Measurements from ENCODE around the gene ZNF219.

The ZNF219 gene

DNA sequence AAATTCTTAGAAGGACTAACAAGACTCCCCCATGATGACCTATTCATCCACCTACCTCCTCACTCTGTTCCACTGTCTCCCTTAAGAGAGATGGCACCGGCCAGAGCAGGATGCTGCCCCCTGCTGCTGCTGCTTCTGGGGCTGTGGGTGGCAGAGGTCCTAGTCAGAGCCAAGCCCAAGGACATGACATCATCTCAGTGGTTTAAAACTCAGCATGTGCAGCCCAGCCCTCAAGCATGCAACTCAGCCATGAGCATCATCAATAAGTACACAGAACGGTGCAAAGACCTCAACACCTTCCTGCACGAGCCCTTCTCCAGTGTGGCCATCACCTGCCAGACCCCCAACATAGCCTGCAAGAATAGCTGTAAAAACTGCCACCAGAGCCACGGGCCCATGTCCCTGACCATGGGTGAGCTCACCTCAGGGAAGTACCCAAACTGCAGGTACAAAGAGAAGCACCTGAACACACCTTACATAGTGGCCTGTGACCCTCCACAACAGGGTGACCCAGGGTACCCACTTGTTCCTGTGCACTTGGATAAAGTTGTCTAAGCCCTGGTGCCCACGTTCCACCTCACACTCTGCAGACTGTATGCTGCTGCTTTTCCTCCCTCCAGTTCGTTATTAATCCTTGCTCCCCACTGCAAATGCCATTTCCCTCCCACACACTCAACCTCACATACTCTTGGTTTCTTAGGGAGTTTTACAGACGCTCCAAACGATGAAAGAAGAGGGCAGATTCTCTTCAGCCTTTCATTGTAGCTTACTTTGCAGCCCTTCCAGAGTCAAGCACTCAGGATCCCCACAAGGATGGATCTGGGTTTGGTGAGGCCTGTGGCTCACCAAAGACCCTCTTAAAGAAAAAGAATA is 40.4 kb downstream of the ZNF219 start, which contains the start of gene RNASE8:
Gene RNASE8 (plus strand): TSS at position 20 of the 873 bp plus-strand sequence. CDS start 71 bp downstream, at position 91.
- no peak for DNase-seq
- no peak for TF ChIP-seq CTCF (IDR thresholded peaks at IDR 0.05; ENCODE audit: low read depth, low read length)
- Histone ChIP-seq H3K27me3 (no peaks in the 10 kb centered on the region), H3K4me1 (no peaks in the 10 kb centered on the region; the same call in 1 of the 2 replicates), H3K36me3 (no peaks in the 10 kb centered on the region), H3K4me3 (ENCODE audit: low read depth, low read length) (no peak within 1 kb of the TSS), H3K9me3 (no peaks in the 10 kb centered on the region)

DNA sequence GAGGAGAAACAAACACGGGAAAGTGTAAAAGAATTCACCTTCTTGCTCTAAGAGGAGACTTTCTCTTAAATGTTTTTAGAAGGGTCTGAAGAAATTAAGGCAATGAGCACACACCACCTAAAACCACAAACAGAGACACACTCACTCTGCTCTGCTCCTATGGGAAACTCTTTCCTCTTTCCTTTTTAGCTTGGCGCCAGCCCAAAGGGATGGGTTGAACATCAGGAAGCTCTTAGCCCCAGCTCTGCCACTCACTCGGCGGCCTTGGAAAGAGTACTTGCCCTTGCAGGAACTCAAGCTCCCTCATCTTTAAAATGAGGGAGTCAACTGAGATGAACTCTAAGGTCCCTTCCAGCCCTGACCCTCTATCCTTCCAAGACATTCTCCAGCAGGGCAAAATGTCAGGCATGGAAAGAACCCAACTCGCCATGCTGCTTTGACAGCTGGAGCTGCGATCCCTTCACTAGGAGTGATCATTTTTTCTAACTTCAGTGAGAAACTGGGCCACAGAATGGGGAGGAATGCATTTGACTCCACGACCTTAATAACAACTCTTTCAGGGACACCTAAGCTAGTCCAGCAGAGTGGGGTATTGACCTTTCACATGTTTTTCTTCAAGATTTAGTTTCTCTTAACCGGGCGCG is 41.8 kb downstream of the ZNF219 start:
- DNase-seq = no peak
- no peaks in the 10 kb centered on the region for H3K27me3 ChIP-seq
- no peaks in the 10 kb centered on the region for H3K36me3 ChIP-seq
- no peaks in the 10 kb centered on the region for H3K9me3 ChIP-seq
- no peak for TF ChIP-seq CTCF (IDR thresholded peaks at IDR 0.05; ENCODE audit: low read depth, low read length)
- H3K4me1 ChIP-seq = no peaks in the 10 kb centered on the region; the same call in 1 of the 2 replicates
- no peak overlapping the region for H3K4me3 ChIP-seq (ENCODE audit: low read depth, low read length)

- TF ChIP-seq CTCF (IDR thresholded peaks at IDR 0.05; ENCODE audit: low read depth, low read length) = no peak
- Histone ChIP-seq H3K4me1 (no peaks in the 10 kb centered on the region; the same call in 1 of the 2 replicates), H3K36me3 (no peaks in the 10 kb centered on the region), H3K4me3 (ENCODE audit: low read depth, low read length) (no peak overlapping the region), H3K27me3 (no peaks in the 10 kb centered on the region), H3K9me3 (no peaks in the 10 kb centered on the region)
- no peak for DNase-seq
These were observed 42.9 kb downstream of the ZNF219 start for GRCh38 chr14:21055432-21056117.

DNA sequence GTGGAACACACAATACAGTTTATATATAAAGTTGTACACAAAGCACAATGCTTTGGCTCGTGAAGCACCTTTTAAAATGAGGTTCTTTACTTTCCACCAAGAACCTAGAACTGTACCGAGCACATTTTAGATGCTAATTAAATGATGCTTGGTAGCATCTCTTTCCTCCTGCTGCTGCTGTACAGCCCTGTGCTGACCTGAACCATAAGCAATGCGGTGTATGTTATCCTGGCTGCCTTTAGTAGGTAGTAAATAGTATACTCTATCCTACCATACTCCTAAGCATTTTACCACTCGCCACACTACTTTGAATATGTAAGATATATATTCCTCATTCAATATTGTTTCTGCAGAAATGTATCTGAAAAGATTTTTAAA is 43.7 kb downstream of the ZNF219 start:
- Histone ChIP-seq H3K27me3 (no peaks in the 10 kb centered on the region), H3K4me1 (no peaks in the 10 kb centered on the region; the same call in 1 of the 2 replicates), H3K36me3 (no peaks in the 10 kb centered on the region), H3K4me3 (ENCODE audit: low read depth, low read length) (no peak overlapping the region), H3K9me3 (no peaks in the 10 kb centered on the region)
- TF ChIP-seq CTCF (IDR thresholded peaks at IDR 0.05; ENCODE audit: low read depth, low read length) = no peak
- DNase-seq = no peak

- Histone ChIP-seq H3K27me3 (no peaks in the 10 kb centered on the region), H3K36me3 (no peaks in the 10 kb centered on the region), H3K4me3 (ENCODE audit: low read depth, low read length) (no peak overlapping the region), H3K4me1 (no peaks in the 10 kb centered on the region; the same call in 1 of the 2 replicates), H3K9me3 (no peaks in the 10 kb centered on the region)
- no peak for DNase-seq
- no peak for TF ChIP-seq CTCF (IDR thresholded peaks at IDR 0.05; ENCODE audit: low read depth, low read length)
These were observed 44.2 kb downstream of the ZNF219 start for GRCh38 chr14:21054123-21054767.

Data from BE2C (cell line).